ENCODE measurements around the gene SMTN. TPM values are rescaled to one million over a fixed set of nuclear protein-coding genes. Genes with fewer than 3 reads are reported as not detected.
"Not testable (repeated sequence)": the region's sequence is repeated elsewhere in the genome, so short reads cannot be mapped to it uniquely, and the experiment has no call there.

The SMTN gene
- total and polyA plus RNA-seq, 4 donors: 97.7 to 1,240 (median 571) TPM

GRCh38 chr22:31062566-31063230, 18.4 kb upstream of the SMTN start:
- Histone ChIP-seq H3K4me1 (ENCODE audit: control insufficient read depth in 1 of 2, insufficient read depth in 2 of 2, low read length in 2 of 2) (no peaks in the 10 kb centered on the region), H3K4me3 (ENCODE audit: low read length in 2 of 2) (no peak overlapping the region), H3K9me3 (ENCODE audit: control insufficient read depth, low read length) (no peaks in the 10 kb centered on the region), H3K27ac (ENCODE audit: low read depth in 1 of 2, low read length in 2 of 2) (no peak overlapping the region), H3K36me3 (ENCODE audit: control insufficient read depth in 1 of 2, insufficient read depth in 2 of 2, low read length in 1 of 2) (no peaks in the 10 kb centered on the region), H3K27me3 (ENCODE audit: control insufficient read depth in 1 of 2, insufficient read depth in 2 of 2, low read length in 1 of 2) (no peaks in the 10 kb centered on the region)
- 55 to 58% methylated on average over 2 of the region's 2 CpGs for WGBS, 2 donors
- intact Hi-C loops (cut with DNase I): no loop called here
- ATAC-seq (ENCODE audit: low FRiP score) (no peak), DNase-seq (no peak)

- no peak for ATAC-seq (ENCODE audit: low FRiP score)
- 91 to 94% methylated on average over 6 of the region's 6 CpGs for whole genome bisulfite sequencing, 2 donors
- intact Hi-C loops (cut with DNase I): no loop called here
- no peak overlapping the region for H3K4me3 ChIP-seq (ENCODE audit: low read length in 2 of 2)
- no peaks in the 10 kb centered on the region for H3K9me3 ChIP-seq (ENCODE audit: control insufficient read depth, low read length)
- H3K36me3 ChIP-seq (ENCODE audit: control insufficient read depth in 1 of 2, insufficient read depth in 2 of 2, low read length in 1 of 2): no peaks in the 10 kb centered on the region
- no peaks in the 10 kb centered on the region for H3K27me3 ChIP-seq (ENCODE audit: control insufficient read depth in 1 of 2, insufficient read depth in 2 of 2, low read length in 1 of 2)
- no peak overlapping the region for H3K27ac ChIP-seq (ENCODE audit: low read depth in 1 of 2, low read length in 2 of 2)
- H3K4me1 ChIP-seq (ENCODE audit: control insufficient read depth in 1 of 2, insufficient read depth in 2 of 2, low read length in 2 of 2): no peaks in the 10 kb centered on the region
- no peak for DNase-seq
These were observed 16.7 kb upstream of the SMTN start for GRCh38 chr22:31064369-31064768.

- DNase-seq: no peak
- ATAC-seq (ENCODE audit: low FRiP score): no peak
- WGBS, 2 donors: 82 to 87% methylated on average over 11 of the region's 11 CpGs
- Histone ChIP-seq H3K4me3 (ENCODE audit: low read length in 2 of 2) (no peak overlapping the region), H3K27ac (ENCODE audit: low read depth in 1 of 2, low read length in 2 of 2) (no peak overlapping the region), H3K36me3 (ENCODE audit: control insufficient read depth in 1 of 2, insufficient read depth in 2 of 2, low read length in 1 of 2) (no peaks in the 10 kb centered on the region), H3K4me1 (ENCODE audit: control insufficient read depth in 1 of 2, insufficient read depth in 2 of 2, low read length in 2 of 2) (no peaks in the 10 kb centered on the region), H3K9me3 (ENCODE audit: control insufficient read depth, low read length) (no peaks in the 10 kb centered on the region), H3K27me3 (ENCODE audit: control insufficient read depth in 1 of 2, insufficient read depth in 2 of 2, low read length in 1 of 2) (no peaks in the 10 kb centered on the region)
- intact Hi-C loops (cut with DNase I): no loop called here
These were observed 12.1 kb upstream of the SMTN start for GRCh38 chr22:31068970-31069369.

- H3K27ac ChIP-seq (ENCODE audit: low read depth in 1 of 2, low read length in 2 of 2); H3K4me1 ChIP-seq (ENCODE audit: control insufficient read depth in 1 of 2, insufficient read depth in 2 of 2, low read length in 2 of 2); H3K27me3 ChIP-seq (ENCODE audit: control insufficient read depth in 1 of 2, insufficient read depth in 2 of 2, low read length in 1 of 2); H3K4me3 ChIP-seq (ENCODE audit: low read length in 2 of 2); intact Hi-C loops (cut with DNase I); H3K36me3 ChIP-seq (ENCODE audit: control insufficient read depth in 1 of 2, insufficient read depth in 2 of 2, low read length in 1 of 2); ATAC-seq (ENCODE audit: low FRiP score); H3K9me3 ChIP-seq (ENCODE audit: control insufficient read depth, low read length); DNase-seq: not testable (repeated sequence)
- WGBS, 2 donors: 87 to 89% methylated on average over 6 of the region's 6 CpGs
These were observed 11.3 kb upstream of the SMTN start for GRCh38 chr22:31069691-31070314.

GRCh38 chr22:31073125-31073524, 8.0 kb upstream of the SMTN start:
- DNase-seq; H3K27ac ChIP-seq (ENCODE audit: low read depth in 1 of 2, low read length in 2 of 2); ATAC-seq (ENCODE audit: low FRiP score); H3K4me1 ChIP-seq (ENCODE audit: control insufficient read depth in 1 of 2, insufficient read depth in 2 of 2, low read length in 2 of 2); H3K9me3 ChIP-seq (ENCODE audit: control insufficient read depth, low read length); H3K4me3 ChIP-seq (ENCODE audit: low read length in 2 of 2); H3K27me3 ChIP-seq (ENCODE audit: control insufficient read depth in 1 of 2, insufficient read depth in 2 of 2, low read length in 1 of 2); H3K36me3 ChIP-seq (ENCODE audit: control insufficient read depth in 1 of 2, insufficient read depth in 2 of 2, low read length in 1 of 2); intact Hi-C loops (cut with DNase I): not testable (repeated sequence)
- 89 to 91% methylated on average over 9 of the region's 9 CpGs for WGBS, 2 donors

GRCh38 chr22:31073545-31074145, 7.5 kb upstream of the SMTN start:
- H3K9me3 ChIP-seq (ENCODE audit: control insufficient read depth, low read length); intact Hi-C loops (cut with DNase I); H3K4me3 ChIP-seq (ENCODE audit: low read length in 2 of 2); H3K27me3 ChIP-seq (ENCODE audit: control insufficient read depth in 1 of 2, insufficient read depth in 2 of 2, low read length in 1 of 2); ATAC-seq (ENCODE audit: low FRiP score); H3K36me3 ChIP-seq (ENCODE audit: control insufficient read depth in 1 of 2, insufficient read depth in 2 of 2, low read length in 1 of 2); DNase-seq; H3K4me1 ChIP-seq (ENCODE audit: control insufficient read depth in 1 of 2, insufficient read depth in 2 of 2, low read length in 2 of 2); H3K27ac ChIP-seq (ENCODE audit: low read depth in 1 of 2, low read length in 2 of 2): not testable (repeated sequence)
- WGBS, 2 donors: 72 to 82% methylated on average over 5 of the region's 5 CpGs

GRCh38 chr22:31075961-31076360, 5.2 kb upstream of the SMTN start:
- intact Hi-C loops (cut with DNase I): no loop called here
- Histone ChIP-seq H3K9me3 (ENCODE audit: control insufficient read depth, low read length) (no peaks in the 10 kb centered on the region), H3K27me3 (ENCODE audit: control insufficient read depth in 1 of 2, insufficient read depth in 2 of 2, low read length in 1 of 2) (no peaks in the 10 kb centered on the region), H3K36me3 (ENCODE audit: control insufficient read depth in 1 of 2, insufficient read depth in 2 of 2, low read length in 1 of 2) (no peaks in the 10 kb centered on the region), H3K4me1 (ENCODE audit: control insufficient read depth in 1 of 2, insufficient read depth in 2 of 2, low read length in 2 of 2) (no peaks in the 10 kb centered on the region), H3K27ac (ENCODE audit: low read depth in 1 of 2, low read length in 2 of 2) (peak overlapping the region; percentile 49 to 71), H3K4me3 (ENCODE audit: low read length in 2 of 2) (no peak overlapping the region)
- DNase-seq (peak; percentile 96 to 97), ATAC-seq (ENCODE audit: low FRiP score) (peak; percentile 93)
- 9 to 11% methylated on average over 15 of the region's 15 CpGs for WGBS, 2 donors

GRCh38 chr22:31077681-31078080, 3.4 kb upstream of the SMTN start:
- ATAC-seq (ENCODE audit: low FRiP score) (no peak), DNase-seq (no peak)
- intact Hi-C loops (cut with DNase I): no loop called here
- no peaks in the 10 kb centered on the region for H3K36me3 ChIP-seq (ENCODE audit: control insufficient read depth in 1 of 2, insufficient read depth in 2 of 2, low read length in 1 of 2)
- no peak overlapping the region for H3K27ac ChIP-seq (ENCODE audit: low read depth in 1 of 2, low read length in 2 of 2)
- no peak overlapping the region for H3K4me3 ChIP-seq (ENCODE audit: low read length in 2 of 2)
- no peaks in the 10 kb centered on the region for H3K4me1 ChIP-seq (ENCODE audit: control insufficient read depth in 1 of 2, insufficient read depth in 2 of 2, low read length in 2 of 2)
- H3K9me3 ChIP-seq (ENCODE audit: control insufficient read depth, low read length): no peaks in the 10 kb centered on the region
- no peaks in the 10 kb centered on the region for H3K27me3 ChIP-seq (ENCODE audit: control insufficient read depth in 1 of 2, insufficient read depth in 2 of 2, low read length in 1 of 2)
- 85 to 93% methylated on average over 6 of the region's 6 CpGs for WGBS, 2 donors

GRCh38 chr22:31078389-31078788, 2.7 kb upstream of the SMTN start:
- H3K27ac ChIP-seq (ENCODE audit: low read depth in 1 of 2, low read length in 2 of 2); ATAC-seq (ENCODE audit: low FRiP score); H3K9me3 ChIP-seq (ENCODE audit: control insufficient read depth, low read length); H3K27me3 ChIP-seq (ENCODE audit: control insufficient read depth in 1 of 2, insufficient read depth in 2 of 2, low read length in 1 of 2); H3K4me3 ChIP-seq (ENCODE audit: low read length in 2 of 2); H3K36me3 ChIP-seq (ENCODE audit: control insufficient read depth in 1 of 2, insufficient read depth in 2 of 2, low read length in 1 of 2); DNase-seq; intact Hi-C loops (cut with DNase I); H3K4me1 ChIP-seq (ENCODE audit: control insufficient read depth in 1 of 2, insufficient read depth in 2 of 2, low read length in 2 of 2): not testable (repeated sequence)
- 88 to 97% methylated on average over 2 of the region's 2 CpGs for WGBS, 2 donors
